GM19324 (cell line): ENCODE data around the gene CABP1.

Experiments
- ATAC-seq: cut with Tn5 transposase; IDR thresholded peaks from one replicate; pipeline ENCODE4 v1.9.1; 2021; ENCODE audit warnings: mild to moderate bottlenecking, moderate library complexity; ENCODE audit not compliant: unreplicated experiment, low FRiP score

The CABP1 gene

GRCh38 chr12:120689397-120690082 is 49.1 kb downstream of the CABP1 start:
- ATAC-seq, result no peak

DNA sequence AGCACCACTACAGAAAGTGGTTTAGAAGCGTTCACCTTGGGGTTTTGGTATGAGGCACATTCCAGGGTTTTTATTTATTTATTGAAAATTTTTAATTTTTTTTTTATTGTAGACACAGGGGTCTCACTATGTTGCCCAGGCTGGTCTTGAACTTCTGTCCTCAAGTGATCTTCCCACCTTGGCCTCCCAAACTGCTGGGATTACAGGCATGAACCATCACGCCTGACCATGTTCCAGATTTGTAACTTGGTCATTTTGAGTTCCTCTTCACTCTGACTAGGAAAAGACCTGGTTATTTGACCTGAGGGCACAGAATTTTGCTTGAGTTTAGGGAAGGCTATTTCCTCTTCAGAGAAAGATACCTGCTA is 49.6 kb downstream of the CABP1 start:
- ATAC-seq, result no peak

DNA sequence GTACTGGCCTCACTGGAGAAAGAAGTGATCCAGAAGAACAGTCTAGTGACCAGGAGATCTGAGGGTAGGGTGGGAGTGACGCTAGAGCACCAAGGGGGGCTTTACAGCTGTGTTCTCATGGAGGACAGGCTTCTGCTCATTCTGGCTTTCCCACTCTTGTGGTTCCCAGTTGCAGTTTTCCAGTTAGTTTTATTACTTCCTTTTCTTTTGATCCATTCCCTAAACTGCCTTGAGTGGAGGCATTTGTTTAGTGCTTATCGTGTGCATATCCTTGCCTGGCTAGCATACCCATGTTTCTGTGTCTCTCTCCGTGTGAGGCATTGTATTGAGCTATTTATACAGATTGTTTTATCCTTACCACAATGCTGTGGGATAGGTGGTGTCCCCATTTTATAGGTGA is 50.6 kb downstream of the CABP1 start:
- no peak for ATAC-seq

- no peak for ATAC-seq
Measured at GRCh38 chr12:120692524-120693033, 52.2 kb downstream of the CABP1 start.

GRCh38 chr12:120693848-120694247 is 53.4 kb downstream of the CABP1 start:
- no peak for ATAC-seq

GRCh38 chr12:120696626-120697025 is 56.2 kb downstream of the CABP1 start:
- no peak for ATAC-seq

DNA sequence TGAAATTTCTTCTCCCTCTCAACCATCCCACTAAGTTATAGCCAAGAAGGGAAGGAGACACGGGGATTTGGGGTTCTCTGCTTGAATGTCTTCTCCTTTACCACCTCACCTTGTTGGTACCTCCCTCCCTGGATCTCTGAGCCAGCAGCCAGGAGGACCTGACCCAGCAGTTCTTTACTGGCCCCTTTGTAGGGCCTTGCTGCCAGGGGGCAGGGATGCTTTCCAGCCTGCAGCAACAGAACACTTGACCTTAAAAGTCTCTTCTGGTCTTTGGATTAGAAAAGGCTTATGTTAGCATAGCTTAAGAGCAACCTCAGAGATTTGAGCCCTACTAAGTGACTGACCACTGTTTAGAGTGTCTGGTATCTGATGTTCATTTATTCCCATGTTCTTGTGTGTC is 56.9 kb downstream of the CABP1 start:
- no peak for ATAC-seq

GRCh38 chr12:120698665-120699064 is 58.2 kb downstream of the CABP1 start:
- no peak for ATAC-seq

- no peak for ATAC-seq
Measured at GRCh38 chr12:120699553-120699952, 59.1 kb downstream of the CABP1 start.

GRCh38 chr12:120700886-120701285 is 60.5 kb downstream of the CABP1 start:
- ATAC-seq, result no peak

GRCh38 chr12:120702637-120703036 is 62.2 kb downstream of the CABP1 start:
- no peak for ATAC-seq

GRCh38 chr12:120703311-120703942 is 63.0 kb downstream of the CABP1 start:
- no peak for ATAC-seq

GRCh38 chr12:120705618-120706017 is 65.2 kb downstream of the CABP1 start:
- no peak for ATAC-seq

GRCh38 chr12:120706029-120706428 is 65.6 kb downstream of the CABP1 start:
- ATAC-seq, result no peak

- no peak for ATAC-seq
Measured at GRCh38 chr12:120708651-120709050, 68.2 kb downstream of the CABP1 start.

DNA sequence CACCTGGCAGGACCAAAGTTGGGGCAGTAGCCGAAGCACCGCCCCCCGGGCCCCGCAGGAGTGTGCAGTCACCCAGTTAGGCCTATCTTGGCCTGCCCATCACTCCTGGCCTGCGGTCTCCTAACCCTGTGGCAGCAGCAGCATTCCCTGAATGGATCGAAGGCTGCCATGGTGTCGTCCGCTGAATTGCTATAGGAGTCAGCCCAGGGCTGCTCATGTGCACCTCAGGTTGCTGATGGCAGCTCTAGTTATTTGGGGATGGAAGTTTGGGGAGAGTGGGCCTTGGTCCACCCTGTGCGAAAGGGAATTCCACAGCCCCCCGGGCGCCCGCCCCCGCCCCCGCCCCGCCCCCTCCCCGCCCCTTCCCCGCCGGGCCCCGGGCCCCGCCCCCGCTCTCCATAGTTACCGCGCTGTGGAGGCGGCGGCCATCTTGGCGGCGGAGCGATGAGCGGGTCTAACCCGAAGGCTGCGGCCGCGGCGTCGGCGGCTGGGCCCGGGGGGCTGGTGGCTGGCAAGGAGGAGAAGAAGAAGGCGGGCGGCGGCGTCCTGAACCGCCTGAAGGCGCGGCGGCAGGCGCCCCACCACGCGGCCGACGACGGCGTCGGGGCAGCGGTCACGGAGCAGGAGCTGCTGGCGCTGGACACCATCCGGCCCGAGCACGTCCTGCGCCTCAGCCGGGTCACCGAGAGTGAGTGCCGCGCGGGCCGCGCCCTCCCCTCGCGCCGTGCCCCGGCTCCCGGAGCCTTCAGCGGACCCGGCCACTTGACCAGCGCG is 69.8 kb downstream of the CABP1 start, which contains the start of gene UNC119B:
TSS of gene UNC119B (plus strand) at position 428 of the 774 bp plus-strand sequence. CDS start at position 445, 17 bp downstream.
- ATAC-seq, result peak; percentile 70

DNA sequence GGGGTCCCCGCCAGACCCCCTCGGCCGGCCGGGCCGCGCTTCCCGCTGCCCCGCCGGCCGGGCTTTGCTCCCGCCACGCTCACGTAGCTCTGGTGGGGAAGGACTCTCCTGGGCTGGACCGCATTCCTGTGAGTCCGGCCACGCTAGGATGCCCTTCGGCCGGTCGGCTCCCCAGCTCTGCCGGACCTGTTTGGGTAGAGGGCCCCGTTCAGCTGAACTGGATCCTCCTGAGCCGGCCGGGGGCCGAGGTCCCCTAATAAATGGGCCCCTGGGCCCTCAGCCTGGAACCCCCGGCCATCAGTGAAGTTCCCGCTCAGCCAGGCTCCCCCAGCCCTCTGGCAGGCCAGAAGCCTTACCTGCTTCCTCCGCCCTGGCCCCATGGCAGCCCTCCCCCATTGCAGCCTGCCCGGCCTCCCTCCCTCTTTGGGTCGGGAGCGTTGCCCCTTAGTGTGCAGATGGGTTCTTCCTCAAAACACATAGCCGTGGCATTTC is 70.4 kb downstream of the CABP1 start:
- no peak for ATAC-seq

DNA sequence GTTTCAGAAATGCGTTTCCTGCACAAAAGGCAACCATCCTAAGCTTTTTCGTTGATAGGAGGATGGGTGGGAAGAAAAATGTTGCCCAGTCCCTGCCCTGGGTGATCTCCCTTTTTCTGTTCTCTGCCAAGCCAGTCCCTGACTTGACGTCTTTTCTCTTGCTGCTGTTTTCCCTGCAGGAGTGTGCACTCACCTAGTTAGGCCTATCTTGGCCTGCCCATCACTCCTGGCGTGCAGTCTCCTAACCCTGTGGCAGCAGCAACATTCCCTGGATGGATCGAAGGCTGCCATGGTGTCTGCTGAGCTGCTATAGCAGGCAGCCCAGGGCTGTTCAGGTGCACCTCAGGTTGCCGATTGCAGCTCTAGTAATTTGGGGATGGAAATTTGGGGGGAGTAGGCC is 71.0 kb downstream of the CABP1 start:
- no peak for ATAC-seq

DNA sequence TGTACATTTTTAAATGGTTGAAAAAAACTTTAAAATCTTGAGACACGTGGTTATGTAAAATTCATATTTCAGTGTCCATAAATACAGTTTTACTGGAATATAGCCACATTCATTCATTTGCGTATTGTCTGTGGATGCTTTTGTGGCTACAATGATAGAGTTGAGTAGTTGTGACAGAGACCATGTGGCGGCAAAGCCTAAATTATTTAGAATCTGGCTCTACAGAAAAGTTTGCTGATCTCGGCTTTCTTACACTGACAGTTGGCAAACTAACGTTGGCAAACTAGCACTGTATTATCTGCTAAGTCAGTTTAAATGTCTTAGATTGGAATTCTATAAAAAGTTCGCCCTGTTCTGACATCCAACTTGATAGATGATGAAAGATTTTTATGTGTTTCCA is 72.2 kb downstream of the CABP1 start:
- no peak for ATAC-seq

- ATAC-seq, result no peak
Measured at GRCh38 chr12:120713861-120714482, 73.5 kb downstream of the CABP1 start.
